T-helper 2 cell treated with Interferon-gamma antibody and Interleukin-4, amounts not matched to agents 100 ng/mL and 5 ng/mL, for 36 hours (primary cell): ENCODE measurements around the gene HMGCS2. TPM values are rescaled to one million over a fixed set of nuclear protein-coding genes. Genes with fewer than 3 reads are reported as not detected.
"Not testable (repeated sequence)": the region's sequence is repeated elsewhere in the genome, so short reads cannot be mapped to it uniquely, and the experiment has no call there.

Experiments used
- intact Hi-C: fragments of 100-400 bp; cut with micrococcal nuclease; formaldehyde crosslinking; loops from one replicate; pipeline ENCODE4 v1.15.1; 2023
- total RNA-seq: library from RNA; stranded (reverse); gene quantifications from 2 replicates; pipeline ENCODE4 v1.2.3, GENCODE V29; 2022

HMGCS2 gene
- total RNA-seq, 1 donor from 2014 or later, result not detected

- intact Hi-C loops, result no loop called here
These were observed 36.1 kb downstream of the HMGCS2 start for GRCh38 chr1:119732465-119733168.

GRCh38 chr1:119731741-119732430 lies 36.8 kb downstream of the HMGCS2 start:
- intact Hi-C loops, result no loop called here

- intact Hi-C loops, result no loop called here
These were observed 37.6 kb downstream of the HMGCS2 start for GRCh38 chr1:119731060-119731459.

- intact Hi-C loops, result no loop called here
These were observed 39.7 kb downstream of the HMGCS2 start for GRCh38 chr1:119729044-119729443.

GRCh38 chr1:119727991-119728390 lies 40.7 kb downstream of the HMGCS2 start:
- intact Hi-C loops, result no loop called here

- intact Hi-C loops, result no loop called here
These were observed 43.1 kb downstream of the HMGCS2 start for GRCh38 chr1:119725626-119726025.

- intact Hi-C loops, result no loop called here
These were observed 44.0 kb downstream of the HMGCS2 start for GRCh38 chr1:119724611-119725218.

- intact Hi-C loops, result no loop called here
These were observed 46.8 kb downstream of the HMGCS2 start for GRCh38 chr1:119721896-119722295.

GRCh38 chr1:119720866-119721440 lies 47.8 kb downstream of the HMGCS2 start:
- intact Hi-C loops, result no loop called here

- intact Hi-C loops, result no loop called here
These were observed 49.7 kb downstream of the HMGCS2 start for GRCh38 chr1:119718972-119719371.

GRCh38 chr1:119718409-119718808 lies 50.3 kb downstream of the HMGCS2 start:
- intact Hi-C loops, result no loop called here

- intact Hi-C loops, result no loop called here
These were observed 53.2 kb downstream of the HMGCS2 start for GRCh38 chr1:119715542-119715941.

GRCh38 chr1:119714583-119714982 lies 54.1 kb downstream of the HMGCS2 start:
- intact Hi-C loops, result no loop called here

GRCh38 chr1:119713749-119714456 lies 54.8 kb downstream of the HMGCS2 start:
- intact Hi-C loops, result no loop called here

- intact Hi-C loops, result no loop called here
These were observed 55.5 kb downstream of the HMGCS2 start for GRCh38 chr1:119713039-119713748.

- intact Hi-C loops, result loop anchor here (1.0 kb wide), 1 partner anchor 64 kb away; the partner anchor contains the start of gene ZNF697
These were observed 56.2 kb downstream of the HMGCS2 start for GRCh38 chr1:119712342-119713038.

GRCh38 chr1:119711804-119712341 lies 56.8 kb downstream of the HMGCS2 start, which contains the start of gene PHGDH:
Gene PHGDH, plus strand, starts transcription at chr1:119711934. Its CDS starts 89 bp downstream, at chr1:119712023.
- intact Hi-C loops, result loop anchor here (1.0 kb wide), 1 partner anchor 64 kb away; the partner anchor contains the start of gene ZNF697

- intact Hi-C loops, result not testable (repeated sequence)
These were observed 57.3 kb downstream of the HMGCS2 start for GRCh38 chr1:119711356-119711803.

- intact Hi-C loops, result not testable (repeated sequence)
These were observed 62.1 kb downstream of the HMGCS2 start for GRCh38 chr1:119706599-119706998.
